Activated T-helper 2 cell treated with anti-CD3 and anti-CD28 coated beads, Interferon-gamma antibody, Interleukin-2, Interleukin-4, amounts not matched to agents 10 μg/mL and 5 μg/mL and 100 μg/mL, durations not matched to agents 14 hours and 24 hours and 36 hours (primary cell): ENCODE results near the gene RPAP3. TPM values are rescaled to one million over a fixed set of nuclear protein-coding genes. Genes with fewer than 3 reads are reported as not detected.

Experiments used
- DNase-seq: peaks from one replicate; pipeline ENCODE4 v3.0.0; 2021; ENCODE audit warnings: low spot score
- H3K27ac Mint-ChIP-seq: one replicate; pipeline ENCODE4 v1.8.0; 2021; ENCODE audit warnings: mixed read lengths
- H3K27me3 Mint-ChIP-seq: one replicate; pipeline ENCODE4 v1.8.0; 2021; ENCODE audit warnings: low read depth, mixed read lengths
- H3K36me3 Mint-ChIP-seq: one replicate; pipeline ENCODE4 v1.8.0; 2021; ENCODE audit warnings: low read depth, mixed read lengths
- H3K4me1 Mint-ChIP-seq: one replicate; pipeline ENCODE4 v1.8.0; 2021; ENCODE audit warnings: low read depth, mixed read lengths
- H3K4me3 Mint-ChIP-seq: one replicate; pipeline ENCODE4 v1.8.0; 2021; ENCODE audit warnings: low read depth, mild to moderate bottlenecking, moderate library complexity, mixed read lengths
- H3K9me3 Mint-ChIP-seq: one replicate; pipeline ENCODE4 v1.8.0; 2021; ENCODE audit warnings: mixed read lengths
- intact Hi-C: fragments of 100-400 bp; cut with micrococcal nuclease; formaldehyde crosslinking; loops from one replicate; pipeline ENCODE4 v1.15.1; 2023
- total RNA-seq: library from RNA; stranded (reverse); gene quantifications from 2 replicates; pipeline ENCODE4 v1.2.3, GENCODE V29; 2022

Gene RPAP3
- 57.4 and 58.7 TPM in 2 replicates for total RNA-seq

- peaks cover 16% of the 10 kb centered on the region for H3K36me3 Mint-ChIP-seq
- H3K9me3 Mint-ChIP-seq, result no peaks in the 10 kb centered on the region
- H3K27ac Mint-ChIP-seq, result peak within 1 kb of the TSS; percentile 98
- peak; percentile 96 for DNase-seq
- peak within 1 kb of the TSS; percentile 96 for H3K4me3 Mint-ChIP-seq
- intact Hi-C loops, result loop anchor here (2.0 to 10.0 kb wide), 10 partner anchors 127 to 1978 kb away; partner anchors contain the start of genes ARID2, ASB8, SCAF11 and SLC38A1
- H3K4me1 Mint-ChIP-seq, result peaks cover 55% of the 10 kb centered on the region
- H3K27me3 Mint-ChIP-seq, result no peaks in the 10 kb centered on the region
Measured at GRCh38 chr12:47705566-47706425, at the start of gene RPAP3. Gene RPAP3 (minus strand): TSS chr12:47706030. CDS start chr12:47702840, 3,190 bp downstream.

- no peaks in the 10 kb centered on the region for H3K27me3 Mint-ChIP-seq
- intact Hi-C loops, result loop anchor here (5.0 kb wide), 1 partner anchor 1538 kb away; no protein-coding TSS in a partner anchor
- H3K9me3 Mint-ChIP-seq, result no peaks in the 10 kb centered on the region
- H3K4me3 Mint-ChIP-seq, result no peak overlapping the region
- DNase-seq, result no peak
- peaks cover 33% of the 10 kb centered on the region for H3K4me1 Mint-ChIP-seq
- no peaks in the 10 kb centered on the region for H3K36me3 Mint-ChIP-seq
- no peak overlapping the region for H3K27ac Mint-ChIP-seq
Measured at GRCh38 chr12:47754881-47755280, 49.1 kb upstream of the RPAP3 start.

GRCh38 chr12:47754126-47754525 is 48.3 kb upstream of the RPAP3 start:
- DNase-seq, result no peak
- intact Hi-C loops, result no loop called here
- H3K27me3 Mint-ChIP-seq, result no peaks in the 10 kb centered on the region
- no peak overlapping the region for H3K4me3 Mint-ChIP-seq
- no peaks in the 10 kb centered on the region for H3K36me3 Mint-ChIP-seq
- H3K27ac Mint-ChIP-seq, result no peak overlapping the region
- H3K4me1 Mint-ChIP-seq, result peaks cover 31% of the 10 kb centered on the region
- H3K9me3 Mint-ChIP-seq, result no peaks in the 10 kb centered on the region

- Mint-ChIP-seq H3K36me3 (no peaks in the 10 kb centered on the region), H3K27me3 (no peaks in the 10 kb centered on the region), H3K4me1 (peaks cover 31% of the 10 kb centered on the region), H3K4me3 (no peak overlapping the region), H3K9me3 (no peaks in the 10 kb centered on the region), H3K27ac (no peak overlapping the region)
- intact Hi-C loops, result no loop called here
- no peak for DNase-seq
Measured at GRCh38 chr12:47753021-47754001, 47.5 kb upstream of the RPAP3 start.

- Mint-ChIP-seq H3K4me3 (no peak overlapping the region), H3K4me1 (peaks cover 31% of the 10 kb centered on the region), H3K27me3 (no peaks in the 10 kb centered on the region), H3K36me3 (no peaks in the 10 kb centered on the region), H3K9me3 (no peaks in the 10 kb centered on the region), H3K27ac (no peak overlapping the region)
- DNase-seq, result no peak
- intact Hi-C loops, result no loop called here
Measured at GRCh38 chr12:47752552-47752951, 46.7 kb upstream of the RPAP3 start.

GRCh38 chr12:47752121-47752520 is 46.3 kb upstream of the RPAP3 start:
- intact Hi-C loops, result no loop called here

GRCh38 chr12:47751561-47751960 is 45.7 kb upstream of the RPAP3 start:
- no peaks in the 10 kb centered on the region for H3K9me3 Mint-ChIP-seq
- H3K27me3 Mint-ChIP-seq, result no peaks in the 10 kb centered on the region
- H3K4me3 Mint-ChIP-seq, result no peak overlapping the region
- peaks cover 24% of the 10 kb centered on the region for H3K4me1 Mint-ChIP-seq
- no peak overlapping the region for H3K27ac Mint-ChIP-seq
- intact Hi-C loops, result no loop called here
- H3K36me3 Mint-ChIP-seq, result no peaks in the 10 kb centered on the region
- no peak for DNase-seq

More at GRCh38 chr12:47752121-47752520, 46.3 kb upstream of the RPAP3 start:
- peaks cover 26% of the 10 kb centered on the region for H3K4me1 Mint-ChIP-seq
- H3K36me3 Mint-ChIP-seq, result no peaks in the 10 kb centered on the region
- no peak overlapping the region for H3K4me3 Mint-ChIP-seq
- H3K9me3 Mint-ChIP-seq, result no peaks in the 10 kb centered on the region
- no peak for DNase-seq
- H3K27ac Mint-ChIP-seq, result no peak overlapping the region
- no peaks in the 10 kb centered on the region for H3K27me3 Mint-ChIP-seq

GRCh38 chr12:47750916-47751470 is 45.2 kb upstream of the RPAP3 start:
- intact Hi-C loops, result no loop called here
- Mint-ChIP-seq H3K27ac (no peak overlapping the region), H3K4me1 (peaks cover 19% of the 10 kb centered on the region), H3K4me3 (no peak overlapping the region), H3K36me3 (no peaks in the 10 kb centered on the region), H3K27me3 (no peaks in the 10 kb centered on the region), H3K9me3 (no peaks in the 10 kb centered on the region)
- no peak for DNase-seq

- no peak for DNase-seq
- intact Hi-C loops, result no loop called here
- no peak overlapping the region for H3K4me3 Mint-ChIP-seq
- no peaks in the 10 kb centered on the region for H3K9me3 Mint-ChIP-seq
- no peaks in the 10 kb centered on the region for H3K36me3 Mint-ChIP-seq
- H3K27ac Mint-ChIP-seq, result no peak overlapping the region
- H3K27me3 Mint-ChIP-seq, result peaks cover 1% of the 10 kb centered on the region
- peaks cover 12% of the 10 kb centered on the region for H3K4me1 Mint-ChIP-seq
Measured at GRCh38 chr12:47750229-47750798, 44.5 kb upstream of the RPAP3 start.

- H3K4me1 Mint-ChIP-seq, result peaks cover 3% of the 10 kb centered on the region
- no peak overlapping the region for H3K27ac Mint-ChIP-seq
- no peak overlapping the region for H3K4me3 Mint-ChIP-seq
- peaks cover 8% of the 10 kb centered on the region for H3K27me3 Mint-ChIP-seq
- intact Hi-C loops, result no loop called here
- no peak for DNase-seq
- H3K9me3 Mint-ChIP-seq, result no peaks in the 10 kb centered on the region
- H3K36me3 Mint-ChIP-seq, result no peaks in the 10 kb centered on the region
Measured at GRCh38 chr12:47748899-47749298, 43.1 kb upstream of the RPAP3 start.

- intact Hi-C loops, result no loop called here
- H3K9me3 Mint-ChIP-seq, result no peaks in the 10 kb centered on the region
- peaks cover 10% of the 10 kb centered on the region for H3K27me3 Mint-ChIP-seq
- no peak for DNase-seq
- H3K36me3 Mint-ChIP-seq, result no peaks in the 10 kb centered on the region
- H3K4me1 Mint-ChIP-seq, result no peaks in the 10 kb centered on the region
- no peak overlapping the region for H3K4me3 Mint-ChIP-seq
- no peak overlapping the region for H3K27ac Mint-ChIP-seq
Measured at GRCh38 chr12:47748507-47748828, 42.6 kb upstream of the RPAP3 start.
